Small intestine (tissue), 7 donors: ENCODE data around the gene ITPKA. TPM values are rescaled to one million over a fixed set of nuclear protein-coding genes. Genes with fewer than 3 reads are reported as not detected.

Experiments used
- DNase-seq, 2 donors: peaks; one replicate each; pipeline versions ENCODE4 v3.0.0 to v3.0.0-alpha.2; 2013
- FAIRE-seq: peaks from 2 replicates; lab custom pipeline; 2012; peaks lifted over from hg19 to GRCh38; lab: Jason Lieb, UNC
- H3K27ac ChIP-seq, 3 donors: one replicate each; pipeline ENCODE4 v1.5.1; 2013; ENCODE audit warnings: low read length in 2 of 3, mild to moderate bottlenecking in 2 of 3, control low read depth in 1 of 3, inconsistent platforms in 1 of 3, low read depth in 1 of 3, moderate library complexity in 1 of 3
- H3K27me3 ChIP-seq, 3 donors: one replicate each; pipeline ENCODE4 v1.6.1; 2013; ENCODE audit warnings: low read length in 3 of 3, inconsistent platforms in 1 of 3; ENCODE audit not compliant: control insufficient read depth in 3 of 3, insufficient read depth in 3 of 3
- H3K36me3 ChIP-seq, 3 donors: one replicate each; pipeline ENCODE4 v1.6.1; 2013; ENCODE audit warnings: low read length in 3 of 3, inconsistent platforms in 1 of 3, low read depth in 1 of 3, mild to moderate bottlenecking in 1 of 3, moderate library complexity in 1 of 3; ENCODE audit not compliant: control insufficient read depth in 3 of 3, insufficient read depth in 2 of 3
- H3K4me1 ChIP-seq, 3 donors: one replicate each; pipeline ENCODE4 v1.6.1; 2013; ENCODE audit warnings: low read length in 2 of 3, inconsistent platforms in 1 of 3, low read depth in 1 of 3, mild to moderate bottlenecking in 1 of 3, moderate library complexity in 1 of 3; ENCODE audit not compliant: control insufficient read depth in 3 of 3, insufficient read depth in 2 of 3
- H3K4me3 ChIP-seq, 3 donors: one replicate each; pipeline ENCODE4 v1.5.1; 2013; ENCODE audit warnings: low read length in 3 of 3, control low read depth in 1 of 3, inconsistent platforms in 1 of 3, low read depth in 1 of 3, mild to moderate bottlenecking in 1 of 3, moderate library complexity in 1 of 3
- H3K9me3 ChIP-seq, 2 donors: one replicate each; pipeline ENCODE4 v1.6.1; 2013; ENCODE audit warnings: low read depth in 1 of 2, low read length in 1 of 2; ENCODE audit not compliant: control insufficient read depth in 2 of 2, insufficient read depth in 1 of 2
- whole genome bisulfite sequencing, 3 donors: extraction: QIAGEN DNeasy Blood & Tissue Kit; methylation state at CpG; one replicate each; pipeline ENCODE4 v1.1.7; 2013; 5-methylcytosine and 5-hydroxymethylcytosine counted together
- polyA plus RNA-seq, 4 donors: library from polyadenylated mRNA; stranded (reverse) in 3 of 4; unstranded in 1 of 4; fragments of 200-250 nt in 3 of 4; fragments of 120-200 nt in 1 of 4; gene quantifications; one replicate each; pipeline versions ENCODE4 v1.2.1 to v1.2.3, GENCODE V29; 2013
- donor health status: healthy with polysubstance abuse.
- donor health status: control.
- donor health status: control.
- donor health status: Bipolar disorder and iron deficiency.
- donor health status: healthy.

ITPKA gene
- polyA plus RNA-seq, 4 donors: 30.3 to 93.9 (median 48.4) TPM

- FAIRE-seq (no peak), DNase-seq (no peak)
- Histone ChIP-seq H3K9me3 (no peaks in the 10 kb centered on the region), H3K27ac (peak overlapping the region; percentile 94 to 95 (median 95)), H3K27me3 (peaks cover 0 to 13% (median 2%) of the 10 kb centered on the region in 3 donors), H3K36me3 (peaks cover 0 to 34% (median 0%) of the 10 kb centered on the region in 3 donors), H3K4me1 (peaks cover 3 to 38% (median 11%) of the 10 kb centered on the region in 3 donors), H3K4me3 (peak overlapping the region; percentile 28 to 77 (median 75))
- WGBS, 3 donors: 0 to 1% methylated on average over 25 to 41 of the region's 41 CpGs; no CpG with 5 or more reads in 1 of the 3 donors
Measured at GRCh38 chr15:41493902-41494189, 172 bp downstream of the ITPKA start.

DNA sequence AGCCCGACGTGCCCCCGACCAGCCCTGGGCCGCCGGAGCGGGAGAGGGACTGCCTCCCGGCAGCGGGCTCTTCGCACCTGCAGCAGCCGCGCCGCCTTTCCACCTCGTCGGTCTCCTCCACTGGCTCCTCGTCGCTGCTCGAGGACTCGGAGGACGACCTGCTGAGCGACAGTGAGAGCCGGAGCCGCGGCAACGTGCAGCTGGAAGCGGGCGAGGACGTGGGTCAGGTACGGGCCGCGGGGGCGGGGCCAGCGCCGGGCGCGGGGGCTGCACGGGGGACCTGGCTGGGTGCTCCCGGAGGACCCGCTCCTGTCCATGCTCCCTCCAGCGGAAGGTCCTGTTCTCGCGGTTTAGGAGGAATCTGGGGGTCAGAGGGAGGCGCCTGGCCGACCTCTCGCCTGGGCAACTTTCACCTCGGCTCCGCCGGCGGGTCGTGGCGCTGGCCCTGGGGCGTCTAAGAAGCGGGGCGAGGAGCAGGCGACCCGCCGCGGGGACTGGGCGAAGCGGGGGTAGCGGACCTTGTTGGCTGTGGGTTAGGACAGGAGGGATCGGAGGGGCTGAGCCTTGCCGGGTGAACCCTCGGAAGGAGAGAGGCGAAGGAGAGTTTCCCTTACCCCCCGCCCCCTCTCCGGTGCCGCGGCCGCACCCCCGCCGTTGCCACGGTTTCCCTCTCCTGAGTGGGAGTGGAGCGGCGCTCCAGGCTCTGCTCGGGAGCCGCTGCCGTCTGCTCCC lies 682 bp downstream of the ITPKA start:
- no peak for FAIRE-seq

DNA sequence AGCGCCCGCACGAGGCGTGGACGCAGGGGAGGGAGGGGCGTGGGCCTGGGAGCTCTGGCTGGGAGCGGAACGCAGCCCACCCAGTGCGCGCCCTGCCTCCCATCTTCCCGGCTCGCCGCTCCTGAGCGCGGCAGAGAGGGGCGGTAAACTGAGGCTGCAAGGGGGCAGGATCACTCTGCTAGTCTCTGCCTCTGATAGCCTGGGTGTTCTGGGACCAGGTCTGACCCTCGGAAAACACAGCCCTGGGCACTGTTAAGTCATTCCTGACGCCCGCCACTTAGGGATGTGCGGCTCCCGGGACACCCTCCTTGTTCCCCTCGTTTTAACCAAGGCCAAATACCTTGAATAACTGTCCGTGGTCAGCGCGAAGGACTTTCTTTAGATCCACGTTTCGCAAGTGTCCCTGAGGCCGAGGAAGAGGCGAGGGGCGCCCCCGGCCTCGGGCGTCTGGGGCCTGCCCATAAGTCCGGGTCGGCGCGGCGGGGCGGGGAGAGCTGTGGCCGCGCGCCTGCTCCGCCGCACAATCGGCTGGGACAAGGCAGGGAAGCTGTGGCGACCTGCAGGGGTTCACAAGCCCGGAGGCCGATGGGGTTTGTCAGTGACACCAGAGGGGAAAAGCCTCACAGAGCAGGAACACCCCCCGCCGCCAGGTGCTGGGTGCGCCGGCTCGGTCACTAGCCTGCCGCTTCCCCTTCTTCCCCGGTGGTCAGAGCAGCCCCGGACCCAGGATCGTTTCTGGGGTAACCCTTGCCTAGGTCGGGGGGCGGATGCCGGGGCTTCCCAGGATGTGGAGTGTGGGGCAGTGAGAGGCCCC lies 1.5 kb downstream of the ITPKA start:
- Histone ChIP-seq H3K4me3 (peak overlapping the region in 2 of 3 donors; percentile 75 to 77), H3K27ac (peak overlapping the region; percentile 94 to 95 (median 95)), H3K4me1 (peaks cover 3 to 38% (median 11%) of the 10 kb centered on the region in 3 donors), H3K27me3 (peaks cover 0 to 17% (median 4%) of the 10 kb centered on the region in 3 donors), H3K9me3 (no peaks in the 10 kb centered on the region), H3K36me3 (peaks cover 0 to 33% (median 0%) of the 10 kb centered on the region in 3 donors)
- peak; percentile 42 to 69 for DNase-seq
- 1 to 5% (median 3%) methylated on average over 41 to 60 of the region's 60 CpGs for WGBS, 3 donors
- no peak for FAIRE-seq

More for the DNA sequence above, 682 bp downstream of the ITPKA start:
- H3K27me3 ChIP-seq: peaks cover 0 to 17% (median 2%) of the 10 kb centered on the region in 3 donors
- DNase-seq: peak; percentile 47 to 77
- H3K27ac ChIP-seq: peak overlapping the region; percentile 94 to 95 (median 95)
- peaks cover 3 to 38% (median 11%) of the 10 kb centered on the region in 3 donors for H3K4me1 ChIP-seq
- H3K36me3 ChIP-seq: peaks cover 0 to 36% (median 0%) of the 10 kb centered on the region in 3 donors
- H3K9me3 ChIP-seq: no peaks in the 10 kb centered on the region
- 0 to 1% (median 0%) methylated on average over 34 to 77 of the region's 77 CpGs for WGBS, 3 donors
- H3K4me3 ChIP-seq: peak overlapping the region; percentile 44 to 77 (median 75)

DNA sequence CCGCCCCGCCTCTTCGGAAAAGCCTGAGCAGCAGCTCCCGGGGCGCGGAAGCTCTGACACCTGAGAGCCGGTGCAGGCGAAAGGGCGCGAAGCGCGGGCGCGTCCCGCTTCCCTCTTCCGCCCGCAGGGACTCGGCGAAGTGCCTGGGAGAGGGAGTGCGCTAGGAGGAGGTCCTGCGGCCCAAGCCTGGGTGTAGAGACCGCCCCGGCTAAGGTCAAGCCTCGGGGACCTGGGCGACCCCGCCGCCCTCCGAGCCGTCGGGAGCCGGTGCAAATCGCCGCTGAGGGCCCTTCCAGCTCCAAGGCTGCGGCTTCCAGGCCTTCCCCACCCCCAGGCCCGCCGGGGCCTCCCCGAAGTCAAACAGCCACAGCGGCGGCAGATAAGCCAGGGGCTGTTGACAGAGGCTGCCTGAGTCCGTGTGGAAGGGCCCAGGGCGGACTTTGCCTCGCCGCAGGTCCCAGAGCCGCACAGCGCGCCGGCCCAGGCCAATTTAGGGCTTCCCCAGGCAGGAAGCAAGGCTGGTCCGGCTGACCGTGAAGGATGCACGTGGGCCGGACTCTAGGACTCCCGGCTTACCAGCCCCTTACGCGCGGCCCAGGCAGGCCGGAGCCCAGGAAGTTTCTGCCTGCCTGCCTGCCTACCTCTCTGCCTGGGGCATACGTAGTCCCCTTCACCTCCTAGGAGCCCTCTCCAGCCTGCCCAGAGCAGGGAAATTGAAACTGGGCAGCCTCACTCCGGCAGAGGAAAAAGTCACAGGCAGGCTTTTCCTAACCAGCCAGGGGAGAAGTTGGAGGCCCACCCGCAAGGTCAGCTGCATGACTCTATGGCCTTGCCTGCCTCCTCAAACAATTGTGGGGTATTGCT lies 2.3 kb downstream of the ITPKA start:
- DNase-seq (peak; percentile 94 to 95), FAIRE-seq (no peak)
- peak overlapping the region in 2 of 3 donors; percentile 75 to 77 for H3K4me3 ChIP-seq
- H3K27ac ChIP-seq: peak overlapping the region; percentile 94 to 95 (median 95)
- WGBS, 3 donors: 12 to 30% (median 15%) methylated on average over 46 to 59 of the region's 59 CpGs
- peaks cover 0 to 17% (median 5%) of the 10 kb centered on the region in 3 donors for H3K27me3 ChIP-seq
- peaks cover 3 to 38% (median 11%) of the 10 kb centered on the region in 3 donors for H3K4me1 ChIP-seq
- H3K9me3 ChIP-seq: no peaks in the 10 kb centered on the region
- H3K36me3 ChIP-seq: peaks cover 0 to 36% (median 0%) of the 10 kb centered on the region in 3 donors

- Histone ChIP-seq H3K27ac (no peak overlapping the region), H3K36me3 (peaks cover 0 to 58% (median 2%) of the 10 kb centered on the region in 3 donors), H3K4me1 (peaks cover 0 to 20% (median 6%) of the 10 kb centered on the region in 3 donors), H3K27me3 (peaks cover 0 to 39% (median 8%) of the 10 kb centered on the region in 3 donors), H3K9me3 (no peaks in the 10 kb centered on the region), H3K4me3 (no peak overlapping the region)
- WGBS, 3 donors: 89 to 91% (median 89%) methylated on average over 2 of the region's 2 CpGs
- DNase-seq (no peak), FAIRE-seq (no peak)
Measured at GRCh38 chr15:41498657-41499056, 5.0 kb downstream of the ITPKA start.

- Histone ChIP-seq H3K36me3 (peaks cover 1 to 64% (median 2%) of the 10 kb centered on the region in 3 donors), H3K4me1 (peaks cover 0 to 20% (median 6%) of the 10 kb centered on the region in 3 donors), H3K9me3 (no peaks in the 10 kb centered on the region), H3K27me3 (peaks cover 0 to 39% (median 8%) of the 10 kb centered on the region in 3 donors), H3K4me3 (no peak overlapping the region), H3K27ac (no peak overlapping the region)
- 89 to 94% (median 90%) methylated on average over 6 of the region's 6 CpGs for WGBS, 3 donors
- DNase-seq (no peak), FAIRE-seq (no peak)
Measured at GRCh38 chr15:41499109-41499851, 5.6 kb downstream of the ITPKA start.

- 38 to 80% (median 67%) methylated on average over 56 of the region's 56 CpGs for WGBS, 3 donors
- no peak for FAIRE-seq
Measured at GRCh38 chr15:41501191-41501917, 7.7 kb downstream of the ITPKA start.

More at GRCh38 chr15:41501191-41501917, 7.7 kb downstream of the ITPKA start:
- Histone ChIP-seq H3K4me3 (no peak overlapping the region), H3K4me1 (peaks cover 0 to 13% (median 3%) of the 10 kb centered on the region in 3 donors), H3K27me3 (peaks cover 0 to 27% (median 8%) of the 10 kb centered on the region in 3 donors), H3K9me3 (no peaks in the 10 kb centered on the region), H3K27ac (no peak overlapping the region), H3K36me3 (peaks cover 2 to 80% (median 2%) of the 10 kb centered on the region in 3 donors)
- no peak for DNase-seq
